ENCODE measurements around the gene ISOC1.

DNA sequence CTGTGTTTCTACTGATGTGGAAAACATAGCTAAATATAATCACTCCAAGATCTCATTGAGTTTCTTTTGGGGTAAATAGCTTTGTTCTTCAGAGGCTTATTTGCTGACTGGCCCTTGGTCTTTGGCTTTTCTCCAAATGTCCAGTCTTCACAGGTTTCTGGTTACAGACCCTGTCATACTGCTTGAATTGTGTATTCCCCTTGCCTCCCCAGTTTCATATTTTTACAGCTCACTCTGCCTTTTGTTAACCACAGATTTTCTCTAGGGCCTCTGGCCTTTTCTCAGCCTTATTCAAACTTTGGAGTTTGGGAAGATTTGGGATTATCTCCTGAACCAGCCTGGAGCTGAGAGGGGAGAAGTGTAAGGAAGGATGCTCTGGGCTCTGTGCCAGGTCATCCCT, 23.9 kb downstream of the ISOC1 start:
- TF ChIP-seq POLR2A (IDR thresholded peaks at IDR 0.05; ENCODE audit: low read length) (no peak), GATA1 (IDR thresholded peaks at IDR 0.05; ENCODE audit: low read depth, low read length) (no peak)

All from erythroblast (primary cell).